Nephron (organoid): ENCODE measurements around the gene RNF214.
"Not testable (repeated sequence)": the region's sequence is repeated elsewhere in the genome, so short reads cannot be mapped to it uniquely, and the experiment has no call there.

Experiments
- H3K27ac Mint-ChIP-seq, 3 experiments: 2 replicates each; pipeline ENCODE4 v1.8.0; 2020; ENCODE audit warnings: mixed read lengths in 3 of 3, mild to moderate bottlenecking in 2 of 3, moderate library complexity in 1 of 3
- H3K27me3 Mint-ChIP-seq: 2 replicates; pipeline ENCODE4 v1.8.0; 2021; ENCODE audit warnings: low read depth, mild to moderate bottlenecking, moderate library complexity, mixed read lengths
- H3K36me3 Mint-ChIP-seq: 2 replicates; pipeline ENCODE4 v1.8.0; 2020; ENCODE audit warnings: low read depth, mixed read lengths
- H3K4me1 Mint-ChIP-seq: 2 replicates; pipeline ENCODE4 v1.8.0; 2020; ENCODE audit warnings: mixed read lengths
- H3K4me3 Mint-ChIP-seq, 3 experiments: 2 replicates each; pipeline ENCODE4 v1.8.0; 2020; ENCODE audit warnings: mild to moderate bottlenecking in 3 of 3, mixed read lengths in 3 of 3, moderate library complexity in 2 of 3
- H3K9me3 Mint-ChIP-seq: 2 replicates; pipeline ENCODE4 v1.8.0; 2020; ENCODE audit warnings: mixed read lengths
- TF ChIP-seq, protein P1 (sequence below), 3 experiments: fragments of 200-600 bp; sonication (generic); IDR thresholded peaks; one replicate each; pipeline ENCODE4 v1.5.0; 2021; ENCODE audit warnings: antibody characterized with exemption in 3 of 3; ENCODE audit not compliant: unreplicated experiment in 3 of 3

Gene RNF214

GRCh38 chr11:117255966-117256365, 23.5 kb downstream of the RNF214 start:
- Mint-ChIP-seq H3K36me3 (peaks cover 50% of the 10 kb centered on the region), H3K27ac (peak overlapping the region in 1 of 3 experiments; percentile 1), H3K27me3 (no peaks in the 10 kb centered on the region), H3K4me1 (no peaks in the 10 kb centered on the region), H3K9me3 (no peaks in the 10 kb centered on the region), H3K4me3 (no peak overlapping the region)
- TF ChIP-seq, protein P1, sequence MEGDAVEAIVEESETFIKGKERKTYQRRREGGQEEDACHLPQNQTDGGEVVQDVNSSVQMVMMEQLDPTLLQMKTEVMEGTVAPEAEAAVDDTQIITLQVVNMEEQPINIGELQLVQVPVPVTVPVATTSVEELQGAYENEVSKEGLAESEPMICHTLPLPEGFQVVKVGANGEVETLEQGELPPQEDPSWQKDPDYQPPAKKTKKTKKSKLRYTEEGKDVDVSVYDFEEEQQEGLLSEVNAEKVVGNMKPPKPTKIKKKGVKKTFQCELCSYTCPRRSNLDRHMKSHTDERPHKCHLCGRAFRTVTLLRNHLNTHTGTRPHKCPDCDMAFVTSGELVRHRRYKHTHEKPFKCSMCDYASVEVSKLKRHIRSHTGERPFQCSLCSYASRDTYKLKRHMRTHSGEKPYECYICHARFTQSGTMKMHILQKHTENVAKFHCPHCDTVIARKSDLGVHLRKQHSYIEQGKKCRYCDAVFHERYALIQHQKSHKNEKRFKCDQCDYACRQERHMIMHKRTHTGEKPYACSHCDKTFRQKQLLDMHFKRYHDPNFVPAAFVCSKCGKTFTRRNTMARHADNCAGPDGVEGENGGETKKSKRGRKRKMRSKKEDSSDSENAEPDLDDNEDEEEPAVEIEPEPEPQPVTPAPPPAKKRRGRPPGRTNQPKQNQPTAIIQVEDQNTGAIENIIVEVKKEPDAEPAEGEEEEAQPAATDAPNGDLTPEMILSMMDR (IDR thresholded peaks at IDR 0.05; ENCODE audit: unreplicated experiment in 3 of 3): no peak

DNA sequence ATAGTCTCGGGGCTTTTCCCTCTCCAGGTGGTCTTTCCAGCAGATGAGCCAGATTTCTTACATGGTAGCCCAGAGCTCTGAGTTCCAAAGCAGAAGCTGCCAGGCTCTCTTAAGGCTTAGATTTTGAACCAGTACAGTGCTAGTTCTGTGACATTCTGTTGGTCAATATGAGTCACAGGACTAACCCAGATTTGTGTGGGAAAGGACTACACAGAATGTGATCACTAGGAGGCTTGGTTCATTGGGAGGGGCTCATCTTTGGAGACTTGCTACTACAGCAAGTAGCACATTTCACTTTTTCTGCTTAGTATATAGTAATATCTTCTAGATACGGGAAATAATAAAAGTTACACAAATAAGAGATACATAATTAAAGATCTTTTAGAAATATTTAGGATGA, 24.1 kb downstream of the RNF214 start:
- Mint-ChIP-seq H3K4me1 (no peaks in the 10 kb centered on the region), H3K9me3 (no peaks in the 10 kb centered on the region), H3K36me3 (peaks cover 50% of the 10 kb centered on the region), H3K27ac (no peak overlapping the region), H3K4me3 (no peak overlapping the region), H3K27me3 (no peaks in the 10 kb centered on the region)
- TF ChIP-seq, protein P1 (IDR thresholded peaks at IDR 0.05; ENCODE audit: unreplicated experiment in 3 of 3): no peak

DNA sequence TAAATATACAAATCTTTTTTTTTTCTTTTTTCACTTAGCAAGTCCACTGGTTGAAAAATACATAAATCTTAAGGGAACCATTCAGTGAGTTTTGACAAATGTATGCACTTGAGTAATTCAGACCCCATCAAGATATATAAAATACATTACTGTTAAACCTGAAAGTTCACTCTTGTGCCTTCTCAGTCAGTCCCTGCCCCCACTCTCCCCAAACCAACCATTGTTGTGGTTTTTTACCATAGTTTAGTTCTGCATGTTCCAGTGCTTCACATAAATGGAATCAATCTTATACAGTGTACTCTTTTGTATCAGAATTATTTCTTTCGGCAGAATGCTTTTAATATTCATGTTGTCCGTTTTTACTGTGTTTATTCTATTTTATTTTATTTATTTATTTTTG, 26.1 kb downstream of the RNF214 start:
- Mint-ChIP-seq H3K27ac (no peak overlapping the region), H3K27me3 (no peaks in the 10 kb centered on the region), H3K9me3 (peaks cover 2% of the 10 kb centered on the region), H3K4me1 (no peaks in the 10 kb centered on the region), H3K36me3 (peaks cover 55% of the 10 kb centered on the region), H3K4me3 (no peak overlapping the region)
- TF ChIP-seq, protein P1 (IDR thresholded peaks at IDR 0.05; ENCODE audit: unreplicated experiment in 3 of 3): no peak

- Mint-ChIP-seq H3K36me3 (peaks cover 55% of the 10 kb centered on the region), H3K4me3 (no peak overlapping the region), H3K27me3 (no peaks in the 10 kb centered on the region), H3K9me3 (peaks cover 2% of the 10 kb centered on the region), H3K27ac (no peak overlapping the region), H3K4me1 (no peaks in the 10 kb centered on the region)
- TF ChIP-seq, protein P1 (IDR thresholded peaks at IDR 0.05; ENCODE audit: unreplicated experiment in 3 of 3): no peak
Measured at GRCh38 chr11:117259417-117259816, 26.9 kb downstream of the RNF214 start.

- H3K27me3 Mint-ChIP-seq, H3K4me3 Mint-ChIP-seq, H3K4me1 Mint-ChIP-seq, H3K27ac Mint-ChIP-seq, H3K9me3 Mint-ChIP-seq: not testable (repeated sequence)
- H3K36me3 Mint-ChIP-seq: peaks cover 70% of the 10 kb centered on the region
Measured at GRCh38 chr11:117264624-117265323, 32.3 kb downstream of the RNF214 start.

GRCh38 chr11:117265745-117266144, 33.3 kb downstream of the RNF214 start:
- H3K9me3 Mint-ChIP-seq: peaks cover 2% of the 10 kb centered on the region
- TF ChIP-seq, protein P1 (IDR thresholded peaks at IDR 0.05; ENCODE audit: unreplicated experiment in 3 of 3): no peak
- H3K4me1 Mint-ChIP-seq: no peaks in the 10 kb centered on the region
- no peak overlapping the region for H3K27ac Mint-ChIP-seq
- no peak overlapping the region for H3K4me3 Mint-ChIP-seq
- H3K36me3 Mint-ChIP-seq: peaks cover 69% of the 10 kb centered on the region
- no peaks in the 10 kb centered on the region for H3K27me3 Mint-ChIP-seq
